GM18508 (cell line): ENCODE data around the gene MC3R.

ENCODE experiments used
- ATAC-seq: cut with Tn5 transposase; IDR thresholded peaks from one replicate; pipeline ENCODE4 v1.9.1; 2021; ENCODE audit warnings: moderate number of reproducible peaks; ENCODE audit not compliant: insufficient read depth, unreplicated experiment

The MC3R gene

DNA sequence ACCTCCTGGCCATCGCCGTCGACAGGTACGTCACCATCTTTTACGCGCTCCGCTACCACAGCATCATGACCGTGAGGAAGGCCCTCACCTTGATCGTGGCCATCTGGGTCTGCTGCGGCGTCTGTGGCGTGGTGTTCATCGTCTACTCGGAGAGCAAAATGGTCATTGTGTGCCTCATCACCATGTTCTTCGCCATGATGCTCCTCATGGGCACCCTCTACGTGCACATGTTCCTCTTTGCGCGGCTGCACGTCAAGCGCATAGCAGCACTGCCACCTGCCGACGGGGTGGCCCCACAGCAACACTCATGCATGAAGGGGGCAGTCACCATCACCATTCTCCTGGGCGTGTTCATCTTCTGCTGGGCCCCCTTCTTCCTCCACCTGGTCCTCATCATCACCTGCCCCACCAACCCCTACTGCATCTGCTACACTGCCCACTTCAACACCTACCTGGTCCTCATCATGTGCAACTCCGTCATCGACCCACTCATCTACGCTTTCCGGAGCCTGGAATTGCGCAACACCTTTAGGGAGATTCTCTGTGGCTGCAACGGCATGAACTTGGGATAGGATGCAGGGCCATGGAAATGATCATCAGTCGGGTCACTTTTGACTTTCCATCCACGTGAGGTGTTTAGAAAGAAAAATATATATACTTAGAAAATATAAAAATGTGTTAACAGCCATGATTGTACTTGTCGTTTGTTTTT, 868 bp downstream of the MC3R start:
- no peak for ATAC-seq

DNA sequence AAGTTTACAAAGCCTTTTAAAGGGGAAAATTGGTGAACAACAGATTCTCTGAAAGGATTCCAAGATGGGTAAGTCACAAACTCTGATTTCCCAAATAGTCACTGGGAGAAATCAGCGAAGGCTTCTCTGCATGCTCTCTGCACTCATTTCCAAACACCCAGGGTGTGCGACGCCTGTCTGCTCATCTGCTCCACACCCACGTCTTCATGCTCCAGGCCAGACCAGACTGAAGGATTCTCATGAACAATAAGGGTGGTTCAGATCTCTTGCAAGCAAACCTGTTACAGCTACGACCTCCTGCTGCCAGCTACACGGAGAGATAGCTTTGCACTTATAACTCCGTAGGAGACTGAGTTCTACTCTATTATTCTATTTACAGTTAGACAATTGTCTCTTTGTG, 1.4 kb downstream of the MC3R start:
- no peak for ATAC-seq

GRCh38 chr20:56257604-56258003, 9.1 kb downstream of the MC3R start:
- ATAC-seq: no peak

- no peak for ATAC-seq
These were observed 11.4 kb downstream of the MC3R start for GRCh38 chr20:56259948-56260347.

- no peak for ATAC-seq
These were observed 20.0 kb downstream of the MC3R start for GRCh38 chr20:56268536-56268935.

DNA sequence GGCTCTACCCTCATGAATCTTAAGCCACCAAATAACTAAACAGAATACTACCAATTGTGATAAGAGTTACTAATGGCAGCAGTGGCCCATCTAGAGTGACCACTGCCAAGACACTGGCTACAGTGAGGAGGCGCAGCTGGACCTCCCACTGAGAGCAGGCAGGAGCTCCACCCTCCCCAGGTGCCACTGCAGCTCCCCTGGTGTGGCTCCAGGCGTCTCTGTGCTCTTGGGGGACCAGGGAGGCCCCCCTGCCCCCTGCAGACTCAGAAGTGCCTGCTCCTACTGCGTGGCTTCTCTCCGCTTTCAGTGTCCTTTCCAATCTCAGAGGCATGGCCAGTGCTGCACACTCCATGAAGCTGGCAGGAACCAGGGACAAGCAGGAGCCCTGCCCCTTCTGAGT, 23.4 kb downstream of the MC3R start:
- no peak for ATAC-seq

GRCh38 chr20:56273491-56273890, 25.0 kb downstream of the MC3R start:
- no peak for ATAC-seq

GRCh38 chr20:56274156-56274555, 25.6 kb downstream of the MC3R start:
- ATAC-seq: no peak

DNA sequence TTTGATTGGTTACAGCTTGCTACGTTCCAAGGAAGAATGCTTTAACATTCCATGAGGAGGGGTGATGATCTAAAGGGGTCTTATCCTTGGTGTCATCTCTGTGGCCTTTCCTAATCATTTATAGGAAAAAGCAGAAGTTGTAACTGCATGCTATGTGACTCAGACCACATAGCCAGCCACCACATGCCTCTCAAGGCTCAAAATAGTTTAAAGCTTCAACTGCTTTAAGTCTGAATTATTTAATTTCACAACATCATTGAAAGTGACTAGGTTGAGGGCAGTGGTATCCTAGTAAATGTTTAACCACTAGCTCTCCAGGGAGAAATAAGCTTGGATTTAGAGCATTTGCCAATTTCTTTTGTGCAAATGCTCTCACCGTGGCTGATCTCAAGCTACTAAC, 29.7 kb downstream of the MC3R start:
- no peak for ATAC-seq

- ATAC-seq: no peak
These were observed 37.0 kb downstream of the MC3R start for GRCh38 chr20:56285496-56285895.

GRCh38 chr20:56289652-56290051, 41.1 kb downstream of the MC3R start:
- no peak for ATAC-seq

- ATAC-seq: no peak
These were observed 50.8 kb downstream of the MC3R start for GRCh38 chr20:56299362-56299761.
